GM21723 (cell line): Measurements from ENCODE around the gene VPS39.

Source experiments
- ATAC-seq: cut with Tn5 transposase; IDR thresholded peaks from one replicate; pipeline ENCODE4 v1.9.1; 2021; ENCODE audit warnings: mild to moderate bottlenecking, moderate library complexity; ENCODE audit not compliant: unreplicated experiment

Gene VPS39

GRCh38 chr15:42159381-42160015 lies 48.6 kb downstream of the VPS39 start:
- no peak for ATAC-seq

- ATAC-seq, result no peak
Measured at GRCh38 chr15:42158941-42159340, 49.2 kb downstream of the VPS39 start.

GRCh38 chr15:42157981-42158765 lies 49.9 kb downstream of the VPS39 start:
- no peak for ATAC-seq

- no peak for ATAC-seq
Measured at GRCh38 chr15:42157381-42157780, 50.7 kb downstream of the VPS39 start.

GRCh38 chr15:42156243-42156922 lies 51.7 kb downstream of the VPS39 start, which contains the start of gene PLA2G4F:
PLA2G4F (minus strand) TSS chr15:42156636; CDS start chr15:42156549, 87 bp downstream.
- ATAC-seq, result no peak

- no peak for ATAC-seq
Measured at GRCh38 chr15:42155546-42156242, 52.4 kb downstream of the VPS39 start.

GRCh38 chr15:42154956-42155355 lies 53.1 kb downstream of the VPS39 start:
- ATAC-seq, result no peak

- ATAC-seq, result no peak
Measured at GRCh38 chr15:42154212-42154941, 53.7 kb downstream of the VPS39 start.

- ATAC-seq, result no peak
Measured at GRCh38 chr15:42153874-42154211, 54.3 kb downstream of the VPS39 start.

- ATAC-seq, result no peak
Measured at GRCh38 chr15:42152921-42153698, 55.0 kb downstream of the VPS39 start.

- ATAC-seq, result no peak
Measured at GRCh38 chr15:42152196-42152920, 55.7 kb downstream of the VPS39 start.

GRCh38 chr15:42151736-42152135 lies 56.4 kb downstream of the VPS39 start:
- ATAC-seq, result no peak

GRCh38 chr15:42151141-42151561 lies 57.0 kb downstream of the VPS39 start:
- no peak for ATAC-seq

GRCh38 chr15:42150219-42150970 lies 57.7 kb downstream of the VPS39 start:
- no peak for ATAC-seq

- ATAC-seq, result no peak
Measured at GRCh38 chr15:42149493-42150218, 58.4 kb downstream of the VPS39 start.

- no peak for ATAC-seq
Measured at GRCh38 chr15:42148808-42149492, 59.2 kb downstream of the VPS39 start.

- no peak for ATAC-seq
Measured at GRCh38 chr15:42147431-42147735, 60.7 kb downstream of the VPS39 start.
